Measurements from ENCODE around the gene CTDP1.

Gene CTDP1

GRCh38 chr18:79782566-79783308, 103.1 kb downstream of the CTDP1 start:
- no peak for DNase-seq (ENCODE audit: low read depth)

GRCh38 chr18:79784071-79784913, 104.7 kb downstream of the CTDP1 start:
- no peak for DNase-seq (ENCODE audit: low read depth)

- no peak for DNase-seq (ENCODE audit: low read depth)
Observed at GRCh38 chr18:79784965-79785770, 105.6 kb downstream of the CTDP1 start.

- no peak for DNase-seq (ENCODE audit: low read depth)
Observed at GRCh38 chr18:79785831-79786230, 106.2 kb downstream of the CTDP1 start.

GRCh38 chr18:79786304-79786703, 106.7 kb downstream of the CTDP1 start:
- DNase-seq (ENCODE audit: low read depth): no peak

GRCh38 chr18:79786786-79787526, 107.4 kb downstream of the CTDP1 start:
- no peak for DNase-seq (ENCODE audit: low read depth)

- no peak for DNase-seq (ENCODE audit: low read depth)
Observed at GRCh38 chr18:79787527-79787864, 107.9 kb downstream of the CTDP1 start.

GRCh38 chr18:79787865-79788733, 108.5 kb downstream of the CTDP1 start:
- no peak for DNase-seq (ENCODE audit: low read depth)

GRCh38 chr18:79788734-79789085, 109.1 kb downstream of the CTDP1 start:
- no peak for DNase-seq (ENCODE audit: low read depth)

- DNase-seq (ENCODE audit: low read depth): no peak
Observed at GRCh38 chr18:79789091-79789891, 109.7 kb downstream of the CTDP1 start.

- no peak for DNase-seq (ENCODE audit: low read depth)
Observed at GRCh38 chr18:79789901-79790890, 110.6 kb downstream of the CTDP1 start.

GRCh38 chr18:79790996-79791972, 111.7 kb downstream of the CTDP1 start:
- DNase-seq (ENCODE audit: low read depth): no peak

- no peak for DNase-seq (ENCODE audit: low read depth)
Observed at GRCh38 chr18:79792096-79792987, 112.7 kb downstream of the CTDP1 start.

GRCh38 chr18:79792988-79793355, 113.4 kb downstream of the CTDP1 start:
- no peak for DNase-seq (ENCODE audit: low read depth)

- DNase-seq (ENCODE audit: low read depth): no peak
Observed at GRCh38 chr18:79794846-79795245, 115.2 kb downstream of the CTDP1 start.

GRCh38 chr18:79795446-79795845, 115.8 kb downstream of the CTDP1 start:
- no peak for DNase-seq (ENCODE audit: low read depth)

- no peak for DNase-seq (ENCODE audit: low read depth)
Observed at GRCh38 chr18:79796016-79796415, 116.4 kb downstream of the CTDP1 start.
